Retinal pigment epithelial cell (primary cell): Measurements from ENCODE around the gene PFDN2.

Experiments used
- DNase-seq: peaks from one replicate; pipeline ENCODE4 v3.0.0-alpha.2; 2010; ENCODE audit warnings: low read depth
- H3K4me3 ChIP-seq: 2 replicates; pipeline ENCODE4 v1.5.1; 2011; ENCODE audit warnings: mild to moderate bottlenecking, low read length, control low read depth, moderate library complexity
- TF ChIP-seq, protein P1 (sequence below): conservative IDR thresholded peaks from 2 replicates; pipeline ENCODE4 v1.5.1; 2011; ENCODE audit warnings: low read depth, low read length, control low read depth, inconsistent platforms

The PFDN2 gene

DNA sequence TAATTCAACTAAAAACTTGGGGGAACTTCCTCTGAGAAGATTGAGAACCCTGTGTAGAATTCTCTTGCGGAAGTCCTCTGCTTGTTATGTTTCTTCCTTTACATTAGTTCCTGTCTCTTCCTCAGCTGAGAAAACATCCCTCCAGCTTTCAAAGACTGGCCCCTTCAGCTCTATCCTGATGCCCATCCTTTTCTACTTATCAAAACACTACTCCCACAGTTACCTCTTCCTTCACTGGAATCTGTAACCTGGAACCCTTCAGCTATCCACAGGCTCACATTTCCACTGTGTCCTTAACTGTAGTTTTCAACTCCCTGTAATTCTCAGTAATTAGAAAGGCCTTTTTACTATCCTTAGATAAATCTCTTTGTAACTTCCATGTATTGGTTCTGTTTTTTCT is 20.6 kb upstream of the PFDN2 start:
- TF ChIP-seq, protein P1, sequence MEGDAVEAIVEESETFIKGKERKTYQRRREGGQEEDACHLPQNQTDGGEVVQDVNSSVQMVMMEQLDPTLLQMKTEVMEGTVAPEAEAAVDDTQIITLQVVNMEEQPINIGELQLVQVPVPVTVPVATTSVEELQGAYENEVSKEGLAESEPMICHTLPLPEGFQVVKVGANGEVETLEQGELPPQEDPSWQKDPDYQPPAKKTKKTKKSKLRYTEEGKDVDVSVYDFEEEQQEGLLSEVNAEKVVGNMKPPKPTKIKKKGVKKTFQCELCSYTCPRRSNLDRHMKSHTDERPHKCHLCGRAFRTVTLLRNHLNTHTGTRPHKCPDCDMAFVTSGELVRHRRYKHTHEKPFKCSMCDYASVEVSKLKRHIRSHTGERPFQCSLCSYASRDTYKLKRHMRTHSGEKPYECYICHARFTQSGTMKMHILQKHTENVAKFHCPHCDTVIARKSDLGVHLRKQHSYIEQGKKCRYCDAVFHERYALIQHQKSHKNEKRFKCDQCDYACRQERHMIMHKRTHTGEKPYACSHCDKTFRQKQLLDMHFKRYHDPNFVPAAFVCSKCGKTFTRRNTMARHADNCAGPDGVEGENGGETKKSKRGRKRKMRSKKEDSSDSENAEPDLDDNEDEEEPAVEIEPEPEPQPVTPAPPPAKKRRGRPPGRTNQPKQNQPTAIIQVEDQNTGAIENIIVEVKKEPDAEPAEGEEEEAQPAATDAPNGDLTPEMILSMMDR, result no peak
- no peak overlapping the region for H3K4me3 ChIP-seq
- DNase-seq, result no peak

DNA sequence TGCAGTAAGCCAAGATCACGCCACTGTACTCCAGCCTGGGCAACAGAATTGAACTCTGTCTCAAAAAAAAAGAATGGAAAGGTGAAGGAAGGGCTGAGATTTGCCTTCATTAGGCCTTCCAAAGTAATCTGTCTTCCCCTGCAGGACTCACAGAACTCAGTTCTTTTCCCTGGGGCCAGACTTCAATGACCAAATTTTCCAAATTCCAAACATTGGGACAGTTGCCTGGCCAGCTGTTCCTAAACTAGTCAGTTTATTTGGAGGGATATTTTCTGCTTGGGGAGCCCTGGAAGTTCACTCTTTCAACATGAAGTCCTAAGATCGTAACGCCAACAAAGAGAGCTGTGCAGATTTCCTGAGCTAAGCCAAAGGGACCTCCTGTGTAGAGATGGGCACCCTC is 20.0 kb upstream of the PFDN2 start:
- TF ChIP-seq, protein P1, result no peak
- DNase-seq, result no peak
- no peak overlapping the region for H3K4me3 ChIP-seq

DNA sequence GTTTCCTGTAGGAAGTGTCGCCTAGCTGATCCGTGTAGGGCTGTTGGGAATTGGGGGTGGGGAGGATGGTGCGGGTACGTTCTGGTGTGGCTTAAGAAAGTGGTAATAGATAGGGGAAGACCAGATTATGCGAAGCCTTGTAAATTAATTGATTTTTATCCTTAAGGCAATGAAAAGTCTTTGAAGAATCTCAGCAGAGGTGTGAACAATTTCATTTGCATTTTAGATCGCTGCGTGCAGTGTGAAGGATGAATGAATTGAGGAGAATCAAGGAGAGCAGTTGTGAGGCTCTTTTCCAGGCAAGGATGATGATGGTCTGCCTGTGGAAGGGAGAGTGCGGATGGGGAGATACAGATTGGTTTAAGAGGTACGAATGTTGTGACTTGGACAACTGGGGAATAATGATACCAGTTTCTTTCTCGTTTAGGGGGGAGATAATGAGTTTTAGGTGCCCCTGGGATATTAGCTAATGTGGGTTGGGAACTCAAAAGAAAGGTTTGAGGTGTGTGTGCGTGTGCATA is 15.4 kb upstream of the PFDN2 start:
- no peak for DNase-seq
- H3K4me3 ChIP-seq, result peak overlapping the region; percentile 88
- TF ChIP-seq, protein P1, result no peak

DNA sequence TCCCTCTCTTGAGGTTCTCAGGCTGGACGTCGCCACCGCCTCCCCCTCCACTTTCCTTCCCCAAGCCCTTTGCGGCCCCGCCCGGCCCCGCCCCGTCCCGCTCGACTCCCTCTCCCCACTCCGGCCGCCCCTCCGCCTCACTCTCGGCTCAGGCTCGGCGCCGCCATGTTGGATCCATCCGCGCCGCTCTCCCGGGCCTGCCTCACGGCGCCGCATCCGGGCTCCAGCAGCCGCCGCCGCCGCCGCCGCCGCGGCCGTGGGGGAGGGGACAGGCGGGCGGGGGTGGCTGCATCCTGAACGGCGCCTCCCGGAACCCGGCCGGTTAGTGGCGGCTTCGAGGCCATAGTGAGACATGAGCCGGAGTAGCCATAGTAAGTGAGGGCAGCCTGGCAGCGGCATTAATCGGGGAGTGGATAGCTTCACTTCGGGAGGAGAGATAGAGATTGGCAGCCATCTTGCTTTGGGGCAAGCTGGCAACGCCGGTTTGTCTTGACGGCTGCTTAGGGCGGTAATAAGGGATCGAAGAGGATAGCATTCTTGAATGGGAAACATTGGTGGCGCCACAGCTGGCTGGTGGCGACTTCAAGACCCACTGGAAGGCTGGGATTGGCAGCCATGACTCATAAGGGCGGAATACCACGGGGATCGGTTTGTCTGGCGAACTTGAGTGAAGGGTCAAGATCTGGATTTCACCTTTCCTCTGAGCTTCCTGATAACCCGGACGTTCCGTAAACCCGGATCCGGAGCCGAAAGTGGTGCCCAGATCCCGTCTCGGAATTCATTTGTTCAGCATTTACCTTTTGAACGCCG is 14.8 kb upstream of the PFDN2 start, which contains the start of gene DEDD:
Gene DEDD (minus strand): TSS at position 258 of the 810 bp plus-strand sequence. CDS start 8,205 bp downstream, outside the sequence.
- peak; percentile 89 for DNase-seq
- H3K4me3 ChIP-seq, result peak within 1 kb of the TSS; percentile 88
- TF ChIP-seq, protein P1, result no peak

DNA sequence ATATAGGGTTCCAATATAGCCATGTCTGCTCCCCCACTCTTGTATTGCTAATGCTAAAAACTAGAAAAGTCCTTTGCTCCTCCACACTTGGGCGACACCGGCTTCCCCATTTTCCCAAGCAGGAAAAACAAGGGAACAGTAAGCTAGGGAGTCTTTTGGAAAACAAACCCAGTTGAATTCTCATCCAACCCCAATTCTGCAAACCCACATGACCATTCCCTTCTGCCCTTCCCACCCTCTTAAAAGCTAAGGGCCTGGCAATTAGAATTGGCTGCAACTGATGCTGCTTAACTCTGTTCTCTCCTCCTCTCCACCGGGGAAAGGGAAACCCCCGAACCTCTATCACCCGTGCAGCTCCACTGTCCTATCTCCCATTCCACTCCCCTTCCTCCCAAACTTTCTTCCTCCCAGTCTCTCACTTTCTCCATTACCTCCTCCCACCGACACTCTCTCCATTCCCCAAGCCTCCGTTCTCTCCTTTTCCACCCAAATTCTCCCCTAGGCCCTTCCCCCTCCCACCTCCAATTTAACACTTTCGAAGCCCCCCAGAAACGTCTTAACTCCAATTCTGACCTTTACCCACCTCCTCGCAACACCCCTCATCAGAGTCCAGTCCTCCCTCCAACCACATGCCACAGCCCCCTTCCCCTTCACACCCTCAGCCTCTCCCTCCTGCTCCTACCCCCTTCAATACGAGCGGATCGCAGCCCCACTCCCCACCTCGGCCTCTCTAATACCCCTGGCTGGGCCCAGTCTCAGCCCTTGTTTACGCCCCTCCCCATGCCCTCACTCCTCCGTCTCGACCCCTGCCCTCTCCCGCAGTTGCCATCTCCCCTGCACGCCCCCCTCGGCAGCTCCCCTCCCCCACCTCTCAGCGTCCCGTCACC is 13.9 kb upstream of the PFDN2 start:
- DNase-seq, result no peak
- peak overlapping the region; percentile 88 for H3K4me3 ChIP-seq
- TF ChIP-seq, protein P1, result no peak

DNA sequence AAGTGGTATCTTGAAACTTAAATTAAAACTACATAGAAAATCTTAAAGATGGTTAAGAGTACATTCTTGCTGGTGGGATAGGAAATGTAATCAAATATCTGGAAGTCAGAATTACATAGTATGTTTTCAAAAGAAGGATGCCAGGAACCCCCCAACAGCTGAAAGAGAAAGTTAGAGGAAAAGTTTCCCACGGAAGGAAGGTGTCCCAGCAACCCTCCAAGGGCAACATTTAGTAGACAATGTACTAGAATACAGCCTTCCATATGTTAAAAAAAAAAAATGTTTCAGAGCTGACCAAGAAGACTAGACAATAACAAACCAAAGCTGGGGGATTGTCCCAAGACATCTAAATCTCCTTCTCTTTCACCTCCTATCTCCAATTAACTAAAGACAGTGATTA is 12.4 kb upstream of the PFDN2 start:
- no peak for DNase-seq
- TF ChIP-seq, protein P1, result no peak
- no peak overlapping the region for H3K4me3 ChIP-seq
